ENCODE data around the gene SCD5.

SCD5 gene

GRCh38 chr4:82758701-82759685 lies 39.6 kb downstream of the SCD5 start:
- DNase-seq: no peak

- DNase-seq: no peak
Measured at GRCh38 chr4:82756061-82756460, 42.5 kb downstream of the SCD5 start.

GRCh38 chr4:82755650-82756049 lies 42.9 kb downstream of the SCD5 start:
- DNase-seq: no peak

- no peak for DNase-seq
Measured at GRCh38 chr4:82754513-82755165, 44.0 kb downstream of the SCD5 start.

GRCh38 chr4:82753725-82754410 lies 44.7 kb downstream of the SCD5 start:
- no peak for DNase-seq

- no peak for DNase-seq
Measured at GRCh38 chr4:82753238-82753637, 45.4 kb downstream of the SCD5 start.

GRCh38 chr4:82748810-82749470 lies 49.7 kb downstream of the SCD5 start:
- DNase-seq: no peak

- no peak for DNase-seq
Measured at GRCh38 chr4:82747686-82748575, 50.7 kb downstream of the SCD5 start.

GRCh38 chr4:82746705-82747574 lies 51.7 kb downstream of the SCD5 start:
- no peak for DNase-seq

- DNase-seq: no peak
Measured at GRCh38 chr4:82745173-82745842, 53.3 kb downstream of the SCD5 start.

- no peak for DNase-seq
Measured at GRCh38 chr4:82744284-82744968, 54.2 kb downstream of the SCD5 start.

GRCh38 chr4:82741188-82741587 lies 57.4 kb downstream of the SCD5 start:
- DNase-seq: no peak

GRCh38 chr4:82739287-82740190 lies 59.1 kb downstream of the SCD5 start:
- peak; percentile 27 for DNase-seq

GRCh38 chr4:82737354-82737753 lies 61.2 kb downstream of the SCD5 start:
- DNase-seq: no peak

- no peak for DNase-seq
Measured at GRCh38 chr4:82733636-82734035, 65.0 kb downstream of the SCD5 start.

GRCh38 chr4:82728301-82728700 lies 70.3 kb downstream of the SCD5 start:
- DNase-seq: no peak

- DNase-seq: no peak
Measured at GRCh38 chr4:82726596-82726995, 72.0 kb downstream of the SCD5 start.

- peak; percentile 17 for DNase-seq
Measured at GRCh38 chr4:82721819-82722423, 76.7 kb downstream of the SCD5 start.
